ENCODE data around the gene GAS6. TPM values are rescaled to one million over a fixed set of nuclear protein-coding genes. Genes with fewer than 3 reads are reported as not detected.

The GAS6 gene
- total RNA-seq, 1 experiment from 2014 or later = 49.4 TPM

DNA sequence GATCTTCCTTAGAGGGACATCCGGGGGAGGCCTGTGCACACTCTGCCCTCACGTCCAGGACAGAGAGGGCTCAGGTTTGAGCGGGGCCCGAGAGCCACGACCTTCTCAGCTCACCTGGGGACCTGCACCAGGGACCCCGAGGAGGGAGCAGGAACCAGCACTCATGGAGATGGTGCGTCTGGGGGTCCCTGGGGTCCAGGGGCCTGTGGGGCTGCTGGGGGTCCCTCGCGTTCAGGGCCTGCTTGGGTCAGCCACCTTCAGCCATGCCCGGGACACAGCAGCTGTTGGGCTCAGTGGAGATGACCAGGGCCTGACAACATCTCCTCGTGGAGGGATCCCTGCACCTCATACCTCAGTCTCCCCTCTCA, 57.8 kb downstream of the GAS6 start:
- ChIA-PET CTCF (no interaction called here), POLR2A (no interaction called here), RAD21 (ENCODE audit: low non-redundant PET in 1 of 2, low total read pairs in 2 of 2, uncharacterized antibody in 2 of 2, unreplicated experiment in 2 of 2) (no interaction called here)
- Histone ChIP-seq H4K20me1 (ENCODE audit: insufficient read depth) (no peaks in the 10 kb centered on the region), H3K79me2 (ENCODE audit: insufficient read depth, low read length) (no peaks in the 10 kb centered on the region), H3K4me1 (ENCODE audit: control insufficient read depth in 1 of 2, insufficient read depth in 2 of 2, low read length in 2 of 2) (peaks cover 0 to 7% of the 10 kb centered on the region in 2 experiments; a peak in 2 of 4 replicates), H3K27ac (ENCODE audit: low read depth, low read length) (no peak overlapping the region), H3K9me2 (ENCODE audit: insufficient read depth) (no peaks in the 10 kb centered on the region), H3K9ac (ENCODE audit: low read length) (no peak overlapping the region), H3K4me3 (replicated peaks in 1 of 2; ENCODE audit: low read depth in 1 of 2, low read length in 2 of 2) (no peak overlapping the region), H2AFZ (ENCODE audit: low read depth, low read length, poor library complexity, severe bottlenecking) (no peak overlapping the region), H3K27me3 (ENCODE audit: insufficient read depth, low read length) (no peaks in the 10 kb centered on the region), H3K9me3 (ENCODE audit: control insufficient read depth in 1 of 2, insufficient read depth in 1 of 2, low read depth in 1 of 2, low read length in 2 of 2) (peaks cover 16 to 17% of the 10 kb centered on the region in 2 experiments; a peak in 2 of 4 replicates), H3K4me2 (ENCODE audit: low read length) (no peak overlapping the region), H3K36me3 (ENCODE audit: control insufficient read depth in 1 of 2, insufficient read depth in 2 of 2, low read length in 2 of 2) (no peaks in the 10 kb centered on the region)
- no TSS peak for BruUV-seq (replicated peaks)
- ATAC-seq = no peak
- DNase-seq (ENCODE audit: low read depth, low spot score) = no peak
- TF ChIP-seq, protein P1, sequence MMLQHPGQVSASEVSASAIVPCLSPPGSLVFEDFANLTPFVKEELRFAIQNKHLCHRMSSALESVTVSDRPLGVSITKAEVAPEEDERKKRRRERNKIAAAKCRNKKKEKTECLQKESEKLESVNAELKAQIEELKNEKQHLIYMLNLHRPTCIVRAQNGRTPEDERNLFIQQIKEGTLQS (IDR thresholded peaks at IDR 0.05) = no peak
- TF ChIP-seq EZH2phosphoT487 (IDR thresholded peaks at IDR 0.05; ENCODE audit: borderline replicate concordance) = no peak
- TF ChIP-seq, protein P2, sequence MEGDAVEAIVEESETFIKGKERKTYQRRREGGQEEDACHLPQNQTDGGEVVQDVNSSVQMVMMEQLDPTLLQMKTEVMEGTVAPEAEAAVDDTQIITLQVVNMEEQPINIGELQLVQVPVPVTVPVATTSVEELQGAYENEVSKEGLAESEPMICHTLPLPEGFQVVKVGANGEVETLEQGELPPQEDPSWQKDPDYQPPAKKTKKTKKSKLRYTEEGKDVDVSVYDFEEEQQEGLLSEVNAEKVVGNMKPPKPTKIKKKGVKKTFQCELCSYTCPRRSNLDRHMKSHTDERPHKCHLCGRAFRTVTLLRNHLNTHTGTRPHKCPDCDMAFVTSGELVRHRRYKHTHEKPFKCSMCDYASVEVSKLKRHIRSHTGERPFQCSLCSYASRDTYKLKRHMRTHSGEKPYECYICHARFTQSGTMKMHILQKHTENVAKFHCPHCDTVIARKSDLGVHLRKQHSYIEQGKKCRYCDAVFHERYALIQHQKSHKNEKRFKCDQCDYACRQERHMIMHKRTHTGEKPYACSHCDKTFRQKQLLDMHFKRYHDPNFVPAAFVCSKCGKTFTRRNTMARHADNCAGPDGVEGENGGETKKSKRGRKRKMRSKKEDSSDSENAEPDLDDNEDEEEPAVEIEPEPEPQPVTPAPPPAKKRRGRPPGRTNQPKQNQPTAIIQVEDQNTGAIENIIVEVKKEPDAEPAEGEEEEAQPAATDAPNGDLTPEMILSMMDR (IDR thresholded peaks at IDR 0.05 in 2 of 3, conservative IDR thresholded peaks at IDR 0.05 in 1 of 3; ENCODE audit: borderline replicate concordance in 1 of 3, insufficient read depth in 1 of 3, low read depth in 2 of 3, low read length in 2 of 3) = no peak
- TF ChIP-seq, protein P3, sequence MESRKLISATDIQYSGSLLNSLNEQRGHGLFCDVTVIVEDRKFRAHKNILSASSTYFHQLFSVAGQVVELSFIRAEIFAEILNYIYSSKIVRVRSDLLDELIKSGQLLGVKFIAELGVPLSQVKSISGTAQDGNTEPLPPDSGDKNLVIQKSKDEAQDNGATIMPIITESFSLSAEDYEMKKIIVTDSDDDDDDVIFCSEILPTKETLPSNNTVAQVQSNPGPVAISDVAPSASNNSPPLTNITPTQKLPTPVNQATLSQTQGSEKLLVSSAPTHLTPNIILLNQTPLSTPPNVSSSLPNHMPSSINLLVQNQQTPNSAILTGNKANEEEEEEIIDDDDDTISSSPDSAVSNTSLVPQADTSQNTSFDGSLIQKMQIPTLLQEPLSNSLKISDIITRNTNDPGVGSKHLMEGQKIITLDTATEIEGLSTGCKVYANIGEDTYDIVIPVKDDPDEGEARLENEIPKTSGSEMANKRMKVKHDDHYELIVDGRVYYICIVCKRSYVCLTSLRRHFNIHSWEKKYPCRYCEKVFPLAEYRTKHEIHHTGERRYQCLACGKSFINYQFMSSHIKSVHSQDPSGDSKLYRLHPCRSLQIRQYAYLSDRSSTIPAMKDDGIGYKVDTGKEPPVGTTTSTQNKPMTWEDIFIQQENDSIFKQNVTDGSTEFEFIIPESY (IDR thresholded peaks at IDR 0.05; ENCODE audit: extremely low read depth, insufficient replicate concordance, low read length) = no peak
- intact Hi-C loops (cut with micrococcal nuclease) = no loop called here

All from HCT116 (cell line).